Karpas-422 (cell line): ENCODE measurements around the gene SLC38A6. TPM values are rescaled to one million over a fixed set of nuclear protein-coding genes. Genes with fewer than 3 reads are reported as not detected.

ENCODE experiments used
- DNase-seq: peaks from one replicate; pipeline ENCODE4 v3.0.0-alpha.2; 2015
- H2AFZ ChIP-seq: fragments of 200-600 bp; sonication (generic); 2 replicates; pipeline ENCODE4 v1.6.1; 2014; ENCODE audit warnings: antibody characterized with exemption, low read length, mixed read lengths
- H3K27ac ChIP-seq: fragments of 200-600 bp; sonication (generic); 2 replicates; pipeline ENCODE4 v1.5.1; 2014; ENCODE audit warnings: mild to moderate bottlenecking, low read length, moderate library complexity
- H3K27me3 ChIP-seq: fragments of 200-600 bp; sonication (generic); 2 replicates; pipeline ENCODE4 v1.6.1; 2014; ENCODE audit warnings: low read length, mixed read lengths
- H3K36me3 ChIP-seq: fragments of 200-600 bp; sonication (generic); 2 replicates; pipeline ENCODE4 v1.6.1; 2014; ENCODE audit warnings: low read length, mixed read lengths; ENCODE audit not compliant: insufficient read depth
- H3K4me1 ChIP-seq: fragments of 200-600 bp; sonication (generic); 2 replicates; pipeline ENCODE4 v1.6.1; 2014; ENCODE audit warnings: mild to moderate bottlenecking, low read length, mixed read lengths
- H3K4me2 ChIP-seq: fragments of 200-600 bp; sonication (generic); 2 replicates; pipeline ENCODE4 v1.6.1; 2014; ENCODE audit warnings: low read length, low read depth, mild to moderate bottlenecking; ENCODE audit not compliant: poor library complexity, severe bottlenecking
- H3K4me3 ChIP-seq: fragments of 200-600 bp; sonication (generic); 2 replicates; pipeline ENCODE4 v1.5.1; 2014; ENCODE audit warnings: mild to moderate bottlenecking, antibody characterized with exemption, low read length, mixed read lengths
- H3K79me2 ChIP-seq: fragments of 200-600 bp; sonication (generic); 2 replicates; pipeline ENCODE4 v1.6.1; 2014; ENCODE audit warnings: mild to moderate bottlenecking, low read length, mixed read lengths
- H3K9ac ChIP-seq: fragments of 200-600 bp; sonication (generic); 2 replicates; pipeline ENCODE4 v1.6.0; 2014; ENCODE audit warnings: low read length
- H3K9me2 ChIP-seq: fragments of 200-600 bp; sonication (generic), shearing (Covaris generic); replicated peaks from 2 replicates; pipeline ENCODE4 v1.6.0; 2014; ENCODE audit warnings: mild to moderate bottlenecking, low read length, moderate library complexity; ENCODE audit not compliant: insufficient read depth
- H3K9me3 ChIP-seq: fragments of 300-700, 200-600 bp; sonication (generic); 2 replicates; pipeline ENCODE4 v1.6.1; 2014; ENCODE audit warnings: low read length, mixed read lengths
- H4K20me1 ChIP-seq: fragments of 200-600 bp; sonication (generic); 2 replicates; pipeline ENCODE4 v1.6.1; 2014; ENCODE audit warnings: mild to moderate bottlenecking, antibody characterized with exemption, low read length, low read depth; ENCODE audit not compliant: insufficient read depth
- total RNA-seq: library from RNA; depleted of rRNA; stranded (reverse); fragments of >200 nt; shearing (Covaris generic); gene quantifications from 2 replicates; pipeline ENCODE4 v1.2.3, GENCODE V29; 2014; ENCODE audit warnings: low replicate concordance

Gene SLC38A6
- total RNA-seq, 1 experiment from 2014 or later = 141 TPM

DNA sequence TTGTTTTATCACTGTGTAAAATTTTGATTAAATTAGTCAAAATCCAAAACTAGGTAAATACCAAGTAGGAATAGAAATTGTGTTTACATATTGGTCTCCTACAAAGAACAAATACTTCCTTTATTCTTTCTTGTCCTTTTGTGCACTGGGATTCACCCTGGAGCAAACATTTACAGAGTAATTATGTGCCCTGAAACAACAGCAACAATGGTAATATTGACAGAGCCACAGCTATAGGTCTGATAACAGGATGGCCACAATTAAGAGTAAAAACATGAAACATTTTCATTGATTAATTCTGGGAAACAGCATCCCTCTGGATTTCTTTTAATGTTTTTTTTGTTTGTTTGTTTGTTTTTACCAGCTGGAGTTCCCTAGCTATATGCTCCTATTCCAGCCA lies 61.2 kb downstream of the SLC38A6 start:
- peaks cover 89% of the 10 kb centered on the region for H3K4me1 ChIP-seq
- no peak overlapping the region for H2AFZ ChIP-seq
- H3K36me3 ChIP-seq = peaks cover 18% of the 10 kb centered on the region; the same call in 1 of the 2 replicates

GRCh38 chr14:61043506-61043905 lies 62.5 kb downstream of the SLC38A6 start:
- DNase-seq = peak; percentile 83
- Histone ChIP-seq H3K9ac (peak overlapping the region; percentile 70), H3K27me3 (no peaks in the 10 kb centered on the region), H3K36me3 (peaks cover 28% of the 10 kb centered on the region; the same call in 1 of the 2 replicates), H3K4me2 (peak overlapping the region; percentile 54), H3K27ac (peak overlapping the region; percentile 99), H3K79me2 (0 out of 2 replicates have a peak, but pooled peaks cover 9% of the 10 kb centered on the region), H3K4me1 (peaks cover 90% of the 10 kb centered on the region), H3K9me2 (no peaks in the 10 kb centered on the region), H4K20me1 (no peaks in the 10 kb centered on the region), H2AFZ (no peak overlapping the region), H3K4me3 (peak overlapping the region; percentile 23), H3K9me3 (no peaks in the 10 kb centered on the region)

More for the DNA sequence above, 61.2 kb downstream of the SLC38A6 start:
- Histone ChIP-seq H3K4me3 (0 out of 2 replicates have a peak overlapping the region, but pooled peaks have one; percentile 5), H3K27ac (peak overlapping the region; percentile 99), H3K79me2 (0 out of 2 replicates have a peak, but pooled peaks cover 13% of the 10 kb centered on the region), H3K4me2 (peak overlapping the region; percentile 54), H3K9me3 (no peaks in the 10 kb centered on the region), H4K20me1 (no peaks in the 10 kb centered on the region), H3K9me2 (no peaks in the 10 kb centered on the region), H3K9ac (peak overlapping the region; percentile 70), H3K27me3 (no peaks in the 10 kb centered on the region)
- DNase-seq = peak; percentile 57

DNA sequence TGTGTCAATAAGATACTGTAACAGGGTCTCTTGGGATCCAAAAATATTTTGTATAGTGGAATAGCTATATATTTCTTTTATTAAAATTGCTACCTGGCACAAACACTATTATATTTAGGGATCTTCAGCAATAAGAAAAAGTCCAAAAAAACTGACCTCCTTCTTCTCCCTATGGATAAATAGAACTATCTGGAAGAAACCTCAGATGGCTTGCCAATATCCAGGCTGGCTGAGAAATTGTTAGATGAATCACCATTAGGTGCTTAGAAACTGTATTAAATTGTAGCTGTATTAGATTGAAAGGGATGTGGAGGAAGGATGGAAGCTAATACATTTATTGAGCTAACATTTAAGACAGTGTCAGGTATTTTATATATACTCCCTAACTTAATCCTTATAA lies 66.0 kb downstream of the SLC38A6 start:
- H3K9me3 ChIP-seq = no peaks in the 10 kb centered on the region
- H3K4me1 ChIP-seq = peaks cover 98% of the 10 kb centered on the region
- H3K79me2 ChIP-seq = no peaks in the 10 kb centered on the region
- no peaks in the 10 kb centered on the region for H3K27me3 ChIP-seq
- peak overlapping the region; percentile 99 for H3K27ac ChIP-seq
- no peaks in the 10 kb centered on the region for H4K20me1 ChIP-seq
- H3K4me2 ChIP-seq = no peak overlapping the region
- H3K4me3 ChIP-seq = no peak overlapping the region
- DNase-seq = no peak
- no peaks in the 10 kb centered on the region for H3K9me2 ChIP-seq
- no peak overlapping the region for H3K9ac ChIP-seq
- H2AFZ ChIP-seq = no peak overlapping the region
- peaks cover 51% of the 10 kb centered on the region for H3K36me3 ChIP-seq

DNA sequence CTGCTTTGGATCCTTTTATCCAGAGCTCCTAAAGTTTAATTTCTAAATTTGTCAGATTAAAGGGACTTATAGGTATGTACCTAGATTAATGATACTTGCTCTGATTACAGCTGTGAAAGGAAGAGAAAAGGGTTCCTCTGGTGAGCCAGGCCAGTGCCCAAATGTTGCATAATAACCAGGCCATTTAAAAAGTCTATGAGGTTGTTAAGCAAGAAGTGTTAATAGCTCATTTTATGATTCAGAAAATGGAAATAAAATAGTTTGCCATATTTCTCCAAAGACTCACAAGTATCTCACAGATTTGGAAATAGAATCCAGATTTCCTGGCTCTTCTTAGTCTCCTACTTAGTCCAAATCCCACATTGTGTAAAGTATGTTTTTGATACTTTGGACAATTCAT lies 67.6 kb downstream of the SLC38A6 start:
- Histone ChIP-seq H3K4me1 (peaks cover 90% of the 10 kb centered on the region), H3K79me2 (no peaks in the 10 kb centered on the region), H3K27ac (peak overlapping the region; percentile 99), H3K9me2 (no peaks in the 10 kb centered on the region), H3K4me2 (no peak overlapping the region), H3K9me3 (peaks cover 11% of the 10 kb centered on the region), H3K4me3 (no peak overlapping the region), H3K27me3 (no peaks in the 10 kb centered on the region), H3K9ac (peak overlapping the region; percentile 1), H3K36me3 (peaks cover 67% of the 10 kb centered on the region), H2AFZ (no peak overlapping the region), H4K20me1 (no peaks in the 10 kb centered on the region)
- DNase-seq = no peak

DNA sequence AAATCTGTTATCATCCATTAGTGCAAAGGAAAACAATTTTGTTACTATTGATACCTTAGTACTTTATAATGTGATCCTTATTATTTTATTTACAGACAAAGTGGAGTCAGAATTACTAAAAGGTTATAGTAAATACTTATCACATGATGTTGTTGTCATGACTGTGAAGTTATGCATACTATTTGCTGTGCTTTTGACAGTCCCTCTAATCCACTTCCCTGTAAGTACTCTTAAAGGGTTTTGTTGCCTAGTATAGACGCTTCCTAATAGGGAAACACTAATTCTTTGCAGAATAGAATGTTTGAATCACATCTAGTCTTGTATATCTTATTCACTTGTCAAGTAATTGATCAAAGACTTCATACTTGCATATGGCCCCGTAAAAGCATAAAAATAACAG lies 69.4 kb downstream of the SLC38A6 start:
- Histone ChIP-seq H4K20me1 (no peaks in the 10 kb centered on the region), H3K4me3 (no peak overlapping the region), H2AFZ (no peak overlapping the region), H3K9ac (peak overlapping the region; percentile 39), H3K27ac (peak overlapping the region; percentile 99), H3K4me1 (peaks cover 77% of the 10 kb centered on the region), H3K79me2 (peaks cover 9% of the 10 kb centered on the region), H3K9me3 (peaks cover 23% of the 10 kb centered on the region), H3K36me3 (peaks cover 79% of the 10 kb centered on the region), H3K27me3 (no peaks in the 10 kb centered on the region), H3K9me2 (no peaks in the 10 kb centered on the region), H3K4me2 (peak overlapping the region; percentile 2)
- DNase-seq = no peak

DNA sequence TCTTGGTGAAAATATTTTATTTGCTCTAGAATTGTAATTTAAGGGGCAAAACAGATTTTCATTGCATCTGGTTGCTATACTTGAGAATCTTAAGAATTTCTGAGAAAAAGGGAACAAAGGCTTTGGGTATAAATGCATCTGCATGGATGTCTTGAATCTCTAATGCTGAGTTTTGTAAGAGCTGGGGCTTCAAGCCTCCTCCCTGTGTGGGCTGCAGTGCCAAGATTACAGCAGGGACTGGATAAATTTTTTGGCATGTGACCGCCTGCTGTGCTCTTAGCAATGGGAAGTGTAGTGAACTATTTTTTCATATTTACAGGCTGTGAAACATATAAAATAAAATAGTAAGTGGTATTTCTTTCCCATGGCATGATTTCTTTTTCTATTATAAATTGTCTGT lies 70.0 kb downstream of the SLC38A6 start:
- Histone ChIP-seq H3K4me1 (peaks cover 71% of the 10 kb centered on the region), H3K9me2 (no peaks in the 10 kb centered on the region), H2AFZ (no peak overlapping the region), H3K9ac (peak overlapping the region; percentile 39), H3K36me3 (peaks cover 76% of the 10 kb centered on the region), H3K9me3 (peaks cover 23% of the 10 kb centered on the region), H3K4me2 (peak overlapping the region; percentile 2), H4K20me1 (no peaks in the 10 kb centered on the region), H3K4me3 (no peak overlapping the region), H3K27me3 (no peaks in the 10 kb centered on the region), H3K27ac (peak overlapping the region; percentile 99), H3K79me2 (peaks cover 9% of the 10 kb centered on the region)
- DNase-seq = peak; percentile 75

- DNase-seq = no peak
- Histone ChIP-seq H3K9me2 (no peaks in the 10 kb centered on the region), H3K36me3 (peaks cover 71% of the 10 kb centered on the region), H2AFZ (no peak overlapping the region), H3K9me3 (peaks cover 23% of the 10 kb centered on the region), H3K27ac (peak overlapping the region; percentile 99), H3K4me1 (peaks cover 65% of the 10 kb centered on the region), H3K79me2 (peaks cover 9% of the 10 kb centered on the region), H3K4me2 (no peak overlapping the region), H3K27me3 (no peaks in the 10 kb centered on the region), H4K20me1 (no peaks in the 10 kb centered on the region), H3K4me3 (no peak overlapping the region), H3K9ac (no peak overlapping the region)
These were observed 70.6 kb downstream of the SLC38A6 start for GRCh38 chr14:61051621-61052020.

GRCh38 chr14:61063461-61063860 lies 82.4 kb downstream of the SLC38A6 start:
- peak overlapping the region; percentile 1; the same call in 1 of the 2 replicates for H3K4me3 ChIP-seq
- peak overlapping the region; percentile 65 for H3K9ac ChIP-seq
- H2AFZ ChIP-seq = no peak overlapping the region
- peaks cover 34% of the 10 kb centered on the region for H3K36me3 ChIP-seq
- peak overlapping the region; percentile 97 for H3K27ac ChIP-seq
- H4K20me1 ChIP-seq = no peaks in the 10 kb centered on the region
- H3K79me2 ChIP-seq = peaks cover 4% of the 10 kb centered on the region; the same call in 1 of the 2 replicates
- H3K9me2 ChIP-seq = no peaks in the 10 kb centered on the region
- H3K4me2 ChIP-seq = peak overlapping the region; percentile 46
- H3K4me1 ChIP-seq = peaks cover 62% of the 10 kb centered on the region
- DNase-seq = peak; percentile 96
- peaks cover 5% of the 10 kb centered on the region for H3K9me3 ChIP-seq
- no peaks in the 10 kb centered on the region for H3K27me3 ChIP-seq
